ENCODE measurements around the gene PTPRM.

PTPRM gene

DNA sequence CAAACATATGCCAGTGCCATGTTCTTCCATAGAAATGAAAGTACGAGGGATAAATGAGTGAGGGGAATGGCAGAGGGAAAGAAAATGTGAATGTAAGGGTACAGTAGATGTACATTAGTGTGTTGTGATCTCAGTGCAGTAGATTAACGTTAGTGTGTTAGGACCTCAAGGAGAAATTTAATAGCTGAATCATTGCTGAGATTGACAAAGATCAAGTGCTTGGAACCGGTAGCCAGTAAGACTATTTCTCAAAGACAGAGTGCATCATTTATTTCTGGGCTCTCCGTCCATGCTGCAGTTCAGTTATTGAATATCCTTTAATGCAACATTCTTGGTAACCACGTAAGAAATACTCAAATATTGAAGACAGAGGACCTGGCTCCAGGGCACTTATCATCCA lies 246.0 kb downstream of the PTPRM start:
- DNase-seq, result no peak

- no peak for DNase-seq
Measured at GRCh38 chr18:7814754-7815315, 247.7 kb downstream of the PTPRM start.

DNA sequence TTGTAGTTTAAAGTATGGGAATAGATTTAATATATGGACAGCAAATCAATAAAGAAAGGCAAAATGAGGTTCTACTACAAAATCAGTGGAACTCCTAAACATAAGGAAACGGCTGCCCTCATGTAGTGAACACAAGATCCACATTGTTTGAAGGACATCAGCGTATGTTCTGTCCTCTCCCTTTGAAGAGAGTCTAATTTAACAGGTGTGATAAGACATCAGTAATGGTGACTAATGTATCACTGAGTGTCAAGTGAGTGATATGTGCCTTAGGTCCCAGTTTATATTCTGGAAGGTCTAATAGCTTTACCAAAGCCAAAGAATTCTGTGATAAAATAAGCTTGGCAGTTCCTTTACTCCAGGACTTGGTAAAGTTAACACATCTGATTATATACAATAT lies 248.7 kb downstream of the PTPRM start:
- no peak for DNase-seq

DNA sequence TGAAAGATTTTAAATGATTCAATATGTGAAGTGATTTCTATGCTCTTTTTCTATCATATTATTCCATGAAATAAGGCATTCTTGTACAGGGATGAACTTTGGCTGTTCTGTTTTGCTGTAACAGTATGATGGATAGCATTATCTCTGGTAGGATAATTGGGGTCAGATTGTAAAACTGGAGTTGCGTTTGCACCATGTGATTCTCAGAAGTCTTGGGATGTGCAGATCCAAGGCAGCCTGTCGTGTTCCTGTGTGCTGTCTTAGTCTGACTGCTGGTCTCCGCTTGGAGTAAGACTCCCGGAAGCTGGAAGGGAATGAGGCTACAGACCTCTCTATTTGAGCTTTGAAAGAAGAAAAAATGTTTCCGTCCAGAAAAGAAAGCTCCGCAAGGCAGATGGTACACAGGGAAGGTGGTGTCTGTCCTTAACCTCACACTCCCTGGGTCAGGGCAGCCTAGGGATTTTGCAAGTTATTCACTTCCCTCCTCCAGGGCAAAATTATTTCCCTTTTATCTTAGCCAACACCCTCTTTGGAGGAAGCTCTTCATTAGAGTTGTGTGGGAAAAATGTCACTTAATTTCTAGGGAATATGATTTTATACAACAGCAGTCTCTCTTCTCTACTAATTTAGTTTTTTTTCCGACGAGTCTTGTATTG lies 250.6 kb downstream of the PTPRM start:
- no peak for DNase-seq

DNA sequence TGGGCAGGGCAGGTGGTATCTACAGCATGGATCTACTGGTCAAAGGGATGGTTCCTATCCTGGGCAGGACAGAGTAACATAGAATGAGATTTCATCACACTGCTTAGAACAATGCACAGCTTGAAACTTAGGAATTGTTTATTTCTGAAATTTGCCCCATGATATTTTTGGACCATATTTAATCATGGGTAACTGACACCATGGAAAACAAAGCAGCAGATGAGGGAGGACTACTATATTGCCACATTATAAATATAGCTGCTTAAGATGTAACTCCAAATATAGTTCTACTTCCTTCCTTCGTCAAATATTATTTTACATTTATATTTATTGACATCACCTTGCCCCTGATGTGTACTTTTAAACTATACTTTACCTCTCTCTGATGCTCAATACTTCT lies 254.7 kb downstream of the PTPRM start:
- no peak for DNase-seq

GRCh38 chr18:7822435-7823331 lies 255.6 kb downstream of the PTPRM start:
- DNase-seq, result no peak

- no peak for DNase-seq
Measured at GRCh38 chr18:7824970-7825369, 257.9 kb downstream of the PTPRM start.

- no peak for DNase-seq
Measured at GRCh38 chr18:7830468-7830867, 263.4 kb downstream of the PTPRM start.

- DNase-seq, result no peak
Measured at GRCh38 chr18:7839548-7839947, 272.4 kb downstream of the PTPRM start.

DNA sequence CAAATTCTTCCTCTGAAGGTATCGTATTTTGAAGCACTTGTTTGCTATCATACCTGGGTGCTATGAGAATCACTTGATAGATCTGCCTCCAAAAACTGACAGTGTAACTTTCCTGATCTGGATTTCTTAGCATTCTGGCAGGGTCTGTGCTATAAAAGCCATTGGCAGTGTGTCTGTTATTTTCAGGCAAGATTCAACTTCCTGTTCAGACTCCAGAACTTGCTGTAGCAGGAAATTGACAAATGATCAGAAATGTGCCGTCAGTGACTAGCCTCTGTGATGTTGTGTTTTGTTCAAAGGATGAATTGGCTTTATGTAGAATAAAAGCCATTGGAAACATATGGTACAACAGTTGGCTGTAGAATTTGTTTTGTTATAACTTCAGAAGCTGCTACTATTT lies 273.3 kb downstream of the PTPRM start:
- no peak for DNase-seq

GRCh38 chr18:7844017-7844416 lies 276.9 kb downstream of the PTPRM start:
- no peak for DNase-seq

DNA sequence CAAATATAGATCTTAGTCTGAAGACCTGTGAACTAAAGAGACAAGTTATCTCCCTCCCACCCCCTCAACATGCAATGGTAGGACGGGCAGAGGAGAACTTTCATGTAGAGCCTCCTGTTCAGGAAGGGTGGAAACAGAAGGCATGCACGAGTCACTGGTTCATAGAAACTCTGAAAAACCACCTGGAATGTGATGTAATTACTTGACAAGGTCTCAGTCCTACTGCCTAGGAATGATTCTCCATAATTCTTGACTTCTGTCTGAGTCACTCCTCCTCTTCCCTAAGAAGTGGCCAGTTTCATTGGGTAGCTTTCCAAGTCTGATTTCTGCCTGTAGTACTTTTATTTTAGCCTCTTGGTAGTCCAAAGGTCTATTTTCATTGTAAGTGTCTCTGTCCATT lies 277.3 kb downstream of the PTPRM start:
- no peak for DNase-seq

- no peak for DNase-seq
Measured at GRCh38 chr18:7846335-7846734, 279.2 kb downstream of the PTPRM start.

DNA sequence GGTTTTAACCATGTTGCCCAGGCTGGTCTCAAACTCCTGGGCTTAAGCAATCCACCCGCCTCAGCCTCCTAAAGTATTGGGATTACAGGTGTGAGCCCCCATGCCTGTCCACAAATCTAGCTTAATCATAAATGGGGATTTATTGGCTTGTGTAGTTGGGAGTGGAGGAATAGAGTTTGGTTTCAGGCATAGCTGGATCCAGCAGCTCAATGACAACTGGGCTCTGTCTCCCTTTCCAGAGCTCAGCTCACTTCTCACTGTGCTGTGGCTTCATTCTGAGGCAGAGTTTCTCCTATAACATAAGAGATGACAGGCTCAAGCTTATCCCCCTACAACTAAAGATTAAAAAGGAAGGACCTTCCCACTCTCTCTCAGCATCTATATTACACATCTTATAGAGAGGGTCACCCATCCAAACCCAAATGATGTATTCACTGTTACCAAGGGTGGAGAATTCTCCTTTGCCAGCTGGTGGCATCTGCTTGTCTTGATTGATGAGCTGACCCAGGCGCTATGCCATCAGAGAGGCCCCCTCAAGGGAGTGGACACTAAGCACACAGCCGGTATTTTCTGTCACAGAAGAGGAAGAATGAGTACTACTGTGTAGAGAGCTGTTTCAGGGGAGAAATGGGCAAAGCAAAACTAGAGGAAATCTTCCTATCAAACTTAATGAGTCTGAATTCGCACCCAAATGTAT lies 280.4 kb downstream of the PTPRM start:
- no peak for DNase-seq

DNA sequence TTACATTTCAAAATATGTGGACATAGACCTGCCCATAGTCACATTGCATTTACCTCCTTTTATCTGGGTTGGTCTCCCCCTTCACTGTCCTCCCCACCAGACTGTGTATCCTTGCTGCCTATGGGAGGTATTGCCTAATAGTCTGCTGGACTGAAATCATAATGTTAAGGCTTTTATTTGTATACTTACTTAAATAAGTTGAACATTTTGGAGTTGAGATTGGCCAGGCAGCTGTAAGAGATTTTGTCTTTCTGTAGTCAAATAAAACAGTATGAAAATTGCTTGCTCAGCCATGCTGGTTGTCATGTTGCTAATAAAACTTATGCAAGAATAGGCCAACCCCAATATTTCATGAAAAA lies 280.9 kb downstream of the PTPRM start:
- DNase-seq, result no peak

DNA sequence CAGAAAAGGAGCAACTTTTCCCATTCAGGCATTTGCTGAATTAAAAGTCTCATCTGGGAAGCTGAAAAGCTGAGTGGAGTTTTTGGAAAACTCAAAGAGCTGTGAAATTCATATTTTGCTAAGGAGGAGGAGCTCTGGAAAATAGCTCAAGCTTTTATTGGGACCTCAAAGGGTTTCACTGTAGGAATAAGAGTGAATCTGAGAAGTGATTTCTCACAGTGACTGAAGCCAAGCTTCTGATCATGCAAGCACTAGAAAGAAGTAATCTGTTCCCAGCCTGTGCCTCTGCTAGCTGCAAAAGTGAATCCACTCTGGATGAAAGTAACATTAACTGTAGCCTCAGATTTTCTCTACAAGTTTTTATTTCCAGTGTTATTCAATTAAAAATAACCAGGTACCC lies 283.3 kb downstream of the PTPRM start:
- no peak for DNase-seq

- DNase-seq, result no peak
Measured at GRCh38 chr18:7855028-7855427, 287.9 kb downstream of the PTPRM start.

DNA sequence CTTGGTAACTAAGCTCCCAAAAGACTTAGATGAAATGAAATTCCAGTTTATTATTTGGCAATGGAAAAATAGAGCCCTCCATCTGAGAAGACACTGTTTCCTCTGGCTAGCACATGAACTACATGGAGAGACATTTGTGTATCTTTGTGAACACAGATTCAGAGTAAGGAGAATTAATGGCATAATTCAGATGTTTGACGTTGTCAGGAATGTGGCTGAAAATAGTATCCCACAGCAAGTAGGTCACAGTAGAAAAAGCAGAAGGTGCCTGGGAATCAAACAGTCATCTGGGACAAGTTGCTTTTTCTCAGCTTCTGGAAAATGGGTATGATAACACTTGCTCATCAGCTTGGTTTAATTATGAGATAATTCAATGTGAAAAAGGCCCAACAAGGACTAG lies 288.6 kb downstream of the PTPRM start:
- DNase-seq, result no peak

DNA sequence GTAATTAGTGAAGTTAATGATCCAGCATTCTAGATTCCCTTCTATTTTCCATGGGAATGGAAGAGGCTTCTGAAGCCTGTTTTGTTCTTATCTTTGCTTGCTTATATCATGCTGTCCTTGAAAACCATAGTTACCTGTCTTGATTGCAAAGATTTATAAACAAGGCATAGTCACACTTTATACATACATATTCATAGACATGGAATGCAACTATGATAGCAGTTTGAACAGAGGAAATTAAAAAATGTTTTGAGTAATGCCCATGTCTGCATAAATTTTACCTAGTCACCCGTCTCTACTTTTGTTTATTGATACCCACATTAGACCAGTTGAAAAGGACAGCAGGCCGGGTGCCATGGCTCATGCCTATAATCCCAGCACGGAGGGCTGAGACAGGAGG lies 289.0 kb downstream of the PTPRM start:
- no peak for DNase-seq

GRCh38 chr18:7856733-7857132 lies 289.6 kb downstream of the PTPRM start:
- no peak for DNase-seq

GRCh38 chr18:7857562-7857961 lies 290.4 kb downstream of the PTPRM start:
- no peak for DNase-seq

DNA sequence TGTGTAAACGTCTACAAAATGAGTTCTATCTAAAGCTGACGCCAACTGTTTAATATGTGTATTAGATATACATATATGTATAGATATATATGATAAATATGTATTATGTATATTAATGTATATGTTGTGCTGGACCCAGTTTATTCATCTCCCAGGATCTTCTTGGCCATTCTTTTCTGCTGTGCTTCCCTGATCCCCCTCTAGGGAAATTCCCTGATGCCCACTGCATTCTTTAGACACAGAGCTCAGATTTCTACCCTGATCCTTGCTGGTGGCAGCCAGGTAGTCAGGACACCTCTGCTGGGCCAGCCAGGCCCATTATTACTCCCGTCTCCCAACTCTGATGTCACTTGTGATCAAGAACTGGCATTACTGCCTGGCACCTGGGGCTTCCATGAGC lies 292.0 kb downstream of the PTPRM start:
- no peak for DNase-seq

- DNase-seq, result no peak
Measured at GRCh38 chr18:7870266-7870665, 303.1 kb downstream of the PTPRM start.

- no peak for DNase-seq
Measured at GRCh38 chr18:7870855-7871254, 303.7 kb downstream of the PTPRM start.
